Measurements from ENCODE around the gene TRABD2B.

TRABD2B gene

DNA sequence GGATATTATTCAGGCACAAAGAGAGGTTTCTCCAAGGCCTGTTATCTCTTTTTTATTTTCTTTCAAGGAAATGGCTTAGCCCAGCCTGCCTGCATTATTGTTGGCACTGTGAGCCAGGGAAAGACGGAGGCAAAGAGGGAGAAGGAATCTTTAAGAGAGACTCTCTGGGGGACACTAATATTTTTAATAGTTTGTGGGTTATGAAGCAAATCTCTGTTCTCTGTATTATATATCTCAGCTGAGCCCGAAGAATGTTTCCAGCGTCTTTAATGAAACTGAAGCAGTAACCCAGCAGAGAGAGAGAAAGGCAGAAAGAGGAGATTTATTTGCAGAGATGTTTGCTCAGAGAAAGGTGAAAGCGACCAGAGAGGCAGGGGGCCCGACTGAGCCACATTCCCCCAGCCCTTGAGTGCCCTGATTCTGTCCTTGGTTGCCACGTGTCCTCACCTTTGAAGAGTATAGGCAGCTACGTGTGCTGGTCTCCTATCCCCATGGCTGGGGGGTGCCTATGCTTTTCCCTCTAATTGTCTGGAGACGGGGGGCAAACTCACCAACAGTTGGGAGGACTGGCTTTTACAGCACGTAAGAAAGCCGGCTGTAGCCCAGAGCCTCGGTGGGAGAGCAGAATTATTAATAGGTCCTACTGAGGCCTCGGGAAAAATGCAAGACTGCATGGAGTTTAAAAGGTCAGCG, 166.4 kb downstream of the TRABD2B start:
- Histone ChIP-seq H4K91ac (ENCODE audit: low read depth, low read length, poor library complexity) (no peak overlapping the region), H4K8ac (ENCODE audit: low read depth, low read length) (no peak overlapping the region), H3K36me3 (replicated peaks in 1 of 2; ENCODE audit: control insufficient read depth in 2 of 2, insufficient read depth in 2 of 2, low read length in 2 of 2) (no peaks in the 10 kb centered on the region), H2AK5ac (ENCODE audit: low read depth, low read length) (no peak overlapping the region), H2BK15ac (ENCODE audit: low read length) (no peak overlapping the region), H3K4ac (ENCODE audit: low read length) (no peak overlapping the region), H2BK5ac (ENCODE audit: low read length) (no peak overlapping the region), H3K4me3 (ENCODE audit: low read length in 2 of 2) (no peak overlapping the region), H2AFZ (ENCODE audit: low read length) (no peak overlapping the region), H3K18ac (ENCODE audit: low read length) (peak overlapping the region; percentile 44), H3K4me2 (ENCODE audit: insufficient read depth, low read length, poor library complexity, severe bottlenecking) (no peak overlapping the region), H3K9ac (ENCODE audit: low read depth, low read length, poor library complexity) (no peak overlapping the region), H3K14ac (ENCODE audit: low read length) (no peak overlapping the region), H3K9me3 (replicated peaks in 1 of 2; ENCODE audit: control insufficient read depth in 2 of 2, insufficient read depth in 1 of 2, low read depth in 1 of 2, low read length in 2 of 2) (peaks cover 0 to 1% of the 10 kb centered on the region in 2 donors), H3K4me1 (ENCODE audit: control insufficient read depth in 2 of 2, insufficient read depth in 1 of 2, low read depth in 1 of 2, low read length in 2 of 2) (peaks cover 0 to 13% of the 10 kb centered on the region in 2 donors), H3K27ac (replicated peaks; ENCODE audit: low read length) (no peak overlapping the region), H3K27me3 (ENCODE audit: control insufficient read depth in 3 of 3, insufficient read depth in 3 of 3, low read depth in 1 of 3, low read length in 3 of 3) (peaks cover 0 to 3% (median 0%) of the 10 kb centered on the region in 3 experiments), H3K79me1 (ENCODE audit: low read depth, low read length) (no peaks in the 10 kb centered on the region), H2BK120ac (ENCODE audit: low read depth, low read length) (no peak overlapping the region), H3K23ac (ENCODE audit: low read depth, low read length, poor library complexity) (no peak overlapping the region), H2BK12ac (ENCODE audit: low read length) (no peak overlapping the region)
- no peak for DNase-seq (ENCODE audit: low spot score)
- no CpG with 5 or more reads among the region's 13 CpGs for WGBS, 2 donors (ENCODE audit: extremely low coverage in 2 of 2, insufficient read length in 2 of 2, insufficient replicate concordance in 1 of 2)

- no peak overlapping the region for H3K9ac ChIP-seq (ENCODE audit: low read depth, low read length, poor library complexity)
- no peak overlapping the region for H3K27ac ChIP-seq (replicated peaks; ENCODE audit: low read length)
- no peak overlapping the region for H2AK5ac ChIP-seq (ENCODE audit: low read depth, low read length)
- H3K36me3 ChIP-seq (replicated peaks in 1 of 2; ENCODE audit: control insufficient read depth in 2 of 2, insufficient read depth in 2 of 2, low read length in 2 of 2), result no peaks in the 10 kb centered on the region
- no peaks in the 10 kb centered on the region for H3K79me1 ChIP-seq (ENCODE audit: low read depth, low read length)
- H2BK5ac ChIP-seq (ENCODE audit: low read length), result no peak overlapping the region
- no peak overlapping the region for H3K14ac ChIP-seq (ENCODE audit: low read length)
- peak overlapping the region; percentile 41 for H3K18ac ChIP-seq (ENCODE audit: low read length)
- no peak overlapping the region for H3K4me2 ChIP-seq (ENCODE audit: insufficient read depth, low read length, poor library complexity, severe bottlenecking)
- H2BK15ac ChIP-seq (ENCODE audit: low read length), result no peak overlapping the region
- H3K9me3 ChIP-seq (replicated peaks in 1 of 2; ENCODE audit: control insufficient read depth in 2 of 2, insufficient read depth in 1 of 2, low read depth in 1 of 2, low read length in 2 of 2), result peaks cover 0 to 1% of the 10 kb centered on the region in 2 donors
- H3K27me3 ChIP-seq (ENCODE audit: control insufficient read depth in 3 of 3, insufficient read depth in 3 of 3, low read depth in 1 of 3, low read length in 3 of 3), result peaks cover 0 to 3% (median 0%) of the 10 kb centered on the region in 3 experiments
- no peak overlapping the region for H2BK12ac ChIP-seq (ENCODE audit: low read length)
- DNase-seq (ENCODE audit: low spot score), result no peak
- H2AFZ ChIP-seq (ENCODE audit: low read length), result no peak overlapping the region
- no peak overlapping the region for H4K91ac ChIP-seq (ENCODE audit: low read depth, low read length, poor library complexity)
- H3K23ac ChIP-seq (ENCODE audit: low read depth, low read length, poor library complexity), result no peak overlapping the region
- H3K4ac ChIP-seq (ENCODE audit: low read length), result no peak overlapping the region
- H4K8ac ChIP-seq (ENCODE audit: low read depth, low read length), result no peak overlapping the region
- peaks cover 0 to 13% of the 10 kb centered on the region in 2 donors for H3K4me1 ChIP-seq (ENCODE audit: control insufficient read depth in 2 of 2, insufficient read depth in 1 of 2, low read depth in 1 of 2, low read length in 2 of 2)
- no CpG with 5 or more reads among the region's 4 CpGs for WGBS, 2 donors (ENCODE audit: extremely low coverage in 2 of 2, insufficient read length in 2 of 2, insufficient replicate concordance in 1 of 2)
- peak overlapping the region in 1 of 2 donors; percentile 45 for H3K4me3 ChIP-seq (ENCODE audit: low read length in 2 of 2)
- H2BK120ac ChIP-seq (ENCODE audit: low read depth, low read length), result no peak overlapping the region
These were observed 167.2 kb downstream of the TRABD2B start for GRCh38 chr1:47830021-47830420.

GRCh38 chr1:47828978-47829377, 168.2 kb downstream of the TRABD2B start:
- H3K79me1 ChIP-seq (ENCODE audit: low read depth, low read length), result no peaks in the 10 kb centered on the region
- no peak overlapping the region for H3K4ac ChIP-seq (ENCODE audit: low read length)
- peaks cover 0 to 13% of the 10 kb centered on the region in 2 donors for H3K4me1 ChIP-seq (ENCODE audit: control insufficient read depth in 2 of 2, insufficient read depth in 1 of 2, low read depth in 1 of 2, low read length in 2 of 2)
- H3K23ac ChIP-seq (ENCODE audit: low read depth, low read length, poor library complexity), result peak overlapping the region; percentile 18
- H2BK15ac ChIP-seq (ENCODE audit: low read length), result peak overlapping the region; percentile 69
- H4K91ac ChIP-seq (ENCODE audit: low read depth, low read length, poor library complexity), result no peak overlapping the region
- H3K36me3 ChIP-seq (replicated peaks in 1 of 2; ENCODE audit: control insufficient read depth in 2 of 2, insufficient read depth in 2 of 2, low read length in 2 of 2), result no peaks in the 10 kb centered on the region
- no peak overlapping the region for H2BK120ac ChIP-seq (ENCODE audit: low read depth, low read length)
- H3K14ac ChIP-seq (ENCODE audit: low read length), result no peak overlapping the region
- H3K18ac ChIP-seq (ENCODE audit: low read length), result peak overlapping the region; percentile 84
- H3K4me2 ChIP-seq (ENCODE audit: insufficient read depth, low read length, poor library complexity, severe bottlenecking), result no peak overlapping the region
- no CpG with 5 or more reads among the region's 2 CpGs for WGBS, 2 donors (ENCODE audit: extremely low coverage in 2 of 2, insufficient read length in 2 of 2, insufficient replicate concordance in 1 of 2)
- H3K9ac ChIP-seq (ENCODE audit: low read depth, low read length, poor library complexity), result no peak overlapping the region
- peak overlapping the region in 1 of 2 donors; percentile 3 for H3K4me3 ChIP-seq (ENCODE audit: low read length in 2 of 2)
- no peak overlapping the region for H2BK5ac ChIP-seq (ENCODE audit: low read length)
- peak overlapping the region; percentile 96 for H2BK12ac ChIP-seq (ENCODE audit: low read length)
- no peak overlapping the region for H3K27ac ChIP-seq (replicated peaks; ENCODE audit: low read length)
- DNase-seq (ENCODE audit: low spot score), result no peak
- peak overlapping the region; percentile 32 for H2AK5ac ChIP-seq (ENCODE audit: low read depth, low read length)
- no peak overlapping the region for H4K8ac ChIP-seq (ENCODE audit: low read depth, low read length)
- peaks cover 0 to 3% (median 0%) of the 10 kb centered on the region in 3 experiments for H3K27me3 ChIP-seq (ENCODE audit: control insufficient read depth in 3 of 3, insufficient read depth in 3 of 3, low read depth in 1 of 3, low read length in 3 of 3)
- H2AFZ ChIP-seq (ENCODE audit: low read length), result no peak overlapping the region
- H3K9me3 ChIP-seq (replicated peaks in 1 of 2; ENCODE audit: control insufficient read depth in 2 of 2, insufficient read depth in 1 of 2, low read depth in 1 of 2, low read length in 2 of 2), result no peaks in the 10 kb centered on the region

DNA sequence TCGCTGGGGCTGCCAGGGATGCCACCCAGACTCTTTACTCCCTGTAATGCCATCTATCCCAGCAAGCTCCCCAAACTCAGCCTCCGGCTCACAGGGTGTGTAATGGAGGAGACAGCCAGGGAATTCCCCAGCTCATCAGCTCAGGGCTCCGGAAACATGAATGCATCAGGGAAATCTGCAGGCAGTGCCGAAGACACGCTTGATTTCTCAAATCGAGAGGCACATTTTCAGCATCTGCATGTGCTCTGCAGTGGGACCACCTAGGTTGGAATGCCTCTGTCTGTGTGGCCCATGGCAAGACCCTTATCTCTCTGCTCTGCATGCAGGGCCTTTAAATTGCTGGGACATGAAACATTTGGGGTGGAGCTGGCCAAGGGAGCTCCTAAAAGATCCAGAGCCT, 170.1 kb downstream of the TRABD2B start:
- Histone ChIP-seq H2BK15ac (ENCODE audit: low read length) (no peak overlapping the region), H3K4me2 (ENCODE audit: insufficient read depth, low read length, poor library complexity, severe bottlenecking) (no peak overlapping the region), H3K9ac (ENCODE audit: low read depth, low read length, poor library complexity) (no peak overlapping the region), H4K91ac (ENCODE audit: low read depth, low read length, poor library complexity) (no peak overlapping the region), H3K23ac (ENCODE audit: low read depth, low read length, poor library complexity) (no peak overlapping the region), H3K4ac (ENCODE audit: low read length) (no peak overlapping the region), H3K9me3 (replicated peaks in 1 of 2; ENCODE audit: control insufficient read depth in 2 of 2, insufficient read depth in 1 of 2, low read depth in 1 of 2, low read length in 2 of 2) (no peaks in the 10 kb centered on the region), H2BK12ac (ENCODE audit: low read length) (no peak overlapping the region), H2AK5ac (ENCODE audit: low read depth, low read length) (no peak overlapping the region), H3K79me1 (ENCODE audit: low read depth, low read length) (no peaks in the 10 kb centered on the region), H3K36me3 (replicated peaks in 1 of 2; ENCODE audit: control insufficient read depth in 2 of 2, insufficient read depth in 2 of 2, low read length in 2 of 2) (no peaks in the 10 kb centered on the region), H2BK120ac (ENCODE audit: low read depth, low read length) (no peak overlapping the region), H3K27ac (replicated peaks; ENCODE audit: low read length) (no peak overlapping the region), H3K4me3 (ENCODE audit: low read length in 2 of 2) (no peak overlapping the region), H4K8ac (ENCODE audit: low read depth, low read length) (no peak overlapping the region), H2AFZ (ENCODE audit: low read length) (no peak overlapping the region), H2BK5ac (ENCODE audit: low read length) (no peak overlapping the region), H3K4me1 (ENCODE audit: control insufficient read depth in 2 of 2, insufficient read depth in 1 of 2, low read depth in 1 of 2, low read length in 2 of 2) (peaks cover 0 to 13% of the 10 kb centered on the region in 2 donors), H3K14ac (ENCODE audit: low read length) (no peak overlapping the region), H3K18ac (ENCODE audit: low read length) (no peak overlapping the region), H3K27me3 (ENCODE audit: control insufficient read depth in 3 of 3, insufficient read depth in 3 of 3, low read depth in 1 of 3, low read length in 3 of 3) (peaks cover 0 to 11% (median 0%) of the 10 kb centered on the region in 3 experiments)
- DNase-seq (ENCODE audit: low spot score), result no peak
- no CpG with 5 or more reads among the region's 6 CpGs for WGBS, 2 donors (ENCODE audit: extremely low coverage in 2 of 2, insufficient read length in 2 of 2, insufficient replicate concordance in 1 of 2)

All from neuronal stem cell (in vitro differentiated cells).